Measurements from ENCODE around the gene PPFIA3. TPM values are rescaled to one million over a fixed set of nuclear protein-coding genes. Genes with fewer than 3 reads are reported as not detected.
"Not testable (repeated sequence)": the region's sequence is repeated elsewhere in the genome, so short reads cannot be mapped to it uniquely, and the experiment has no call there.

The PPFIA3 gene
- total and polyA plus RNA-seq, 9 donors = 0.55 to 6.1 (median 3.2) TPM

GRCh38 chr19:49120325-49120683 is 960 bp downstream of the PPFIA3 start:
- no peak overlapping the region for H3K27ac ChIP-seq
- no peak for DNase-seq
- H3K36me3 ChIP-seq = no peaks in the 10 kb centered on the region
- 9 to 14% (median 12%) methylated on average over 12 to 16 of the region's 16 CpGs for WGBS, 3 donors
- H3K27me3 ChIP-seq = no peaks in the 10 kb centered on the region
- intact Hi-C loops (cut with DNase I) = no loop called here
- peaks cover 14% of the 10 kb centered on the region for H3K4me1 ChIP-seq (ENCODE audit: insufficient read depth)
- no peaks in the 10 kb centered on the region for H3K9me3 ChIP-seq
- TF ChIP-seq, protein P1, sequence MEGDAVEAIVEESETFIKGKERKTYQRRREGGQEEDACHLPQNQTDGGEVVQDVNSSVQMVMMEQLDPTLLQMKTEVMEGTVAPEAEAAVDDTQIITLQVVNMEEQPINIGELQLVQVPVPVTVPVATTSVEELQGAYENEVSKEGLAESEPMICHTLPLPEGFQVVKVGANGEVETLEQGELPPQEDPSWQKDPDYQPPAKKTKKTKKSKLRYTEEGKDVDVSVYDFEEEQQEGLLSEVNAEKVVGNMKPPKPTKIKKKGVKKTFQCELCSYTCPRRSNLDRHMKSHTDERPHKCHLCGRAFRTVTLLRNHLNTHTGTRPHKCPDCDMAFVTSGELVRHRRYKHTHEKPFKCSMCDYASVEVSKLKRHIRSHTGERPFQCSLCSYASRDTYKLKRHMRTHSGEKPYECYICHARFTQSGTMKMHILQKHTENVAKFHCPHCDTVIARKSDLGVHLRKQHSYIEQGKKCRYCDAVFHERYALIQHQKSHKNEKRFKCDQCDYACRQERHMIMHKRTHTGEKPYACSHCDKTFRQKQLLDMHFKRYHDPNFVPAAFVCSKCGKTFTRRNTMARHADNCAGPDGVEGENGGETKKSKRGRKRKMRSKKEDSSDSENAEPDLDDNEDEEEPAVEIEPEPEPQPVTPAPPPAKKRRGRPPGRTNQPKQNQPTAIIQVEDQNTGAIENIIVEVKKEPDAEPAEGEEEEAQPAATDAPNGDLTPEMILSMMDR (IDR thresholded peaks at IDR 0.05) = no peak
- no peak for TF ChIP-seq EP300 (IDR thresholded peaks at IDR 0.05)
- no peak overlapping the region for H3K4me3 ChIP-seq

- Histone ChIP-seq H3K27ac (no peak overlapping the region), H3K27me3 (no peaks in the 10 kb centered on the region), H3K9me3 (no peaks in the 10 kb centered on the region), H3K36me3 (no peaks in the 10 kb centered on the region), H3K4me1 (ENCODE audit: insufficient read depth) (peaks cover 14% of the 10 kb centered on the region), H3K4me3 (no peak overlapping the region)
- intact Hi-C loops (cut with DNase I) = no loop called here
- 82 to 92% (median 86%) methylated on average over 2 of the region's 2 CpGs for WGBS, 3 donors
- no peak for TF ChIP-seq POLR2A (IDR thresholded peaks at IDR 0.05)
- TF ChIP-seq, protein P1 (IDR thresholded peaks at IDR 0.05) = no peak
- TF ChIP-seq EP300 (IDR thresholded peaks at IDR 0.05) = no peak
- no peak for DNase-seq
Measured at GRCh38 chr19:49120868-49121267, 1.5 kb downstream of the PPFIA3 start.

DNA sequence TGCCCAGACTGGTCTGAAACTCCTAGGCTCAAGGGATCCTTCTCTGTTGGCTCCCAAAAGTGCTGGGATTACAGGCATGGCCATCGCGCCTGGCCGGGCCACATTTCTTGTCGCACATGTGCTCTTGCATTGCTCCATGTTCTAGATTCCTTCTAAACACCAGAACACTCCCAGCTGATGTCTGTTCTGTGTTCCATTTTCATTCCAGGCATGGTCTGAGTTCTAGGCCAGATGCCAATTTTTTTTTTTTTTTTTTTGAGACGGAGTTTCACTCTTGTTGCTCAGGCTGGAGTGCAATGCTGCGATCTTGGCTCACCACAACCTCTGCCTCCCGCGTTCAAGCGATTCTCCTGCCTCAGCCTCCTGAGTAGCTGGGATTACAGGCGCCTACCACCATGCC is 2.5 kb downstream of the PPFIA3 start:
- H3K4me3 ChIP-seq; H3K27ac ChIP-seq; H3K36me3 ChIP-seq; intact Hi-C loops (cut with DNase I); DNase-seq; H3K27me3 ChIP-seq; H3K9me3 ChIP-seq: not testable (repeated sequence)
- 74 to 75% (median 74%) methylated on average over 10 of the region's 10 CpGs for WGBS, 3 donors
- H3K4me1 ChIP-seq (ENCODE audit: insufficient read depth) = peaks cover 14% of the 10 kb centered on the region

- WGBS, 3 donors = 85 to 87% (median 85%) methylated on average over 11 of the region's 11 CpGs
- H3K4me3 ChIP-seq; H3K36me3 ChIP-seq; intact Hi-C loops (cut with DNase I); H3K27me3 ChIP-seq; H3K9me3 ChIP-seq; DNase-seq; H3K27ac ChIP-seq: not testable (repeated sequence)
- H3K4me1 ChIP-seq (ENCODE audit: insufficient read depth) = peaks cover 13% of the 10 kb centered on the region
Measured at GRCh38 chr19:49123285-49123684, 3.9 kb downstream of the PPFIA3 start.

DNA sequence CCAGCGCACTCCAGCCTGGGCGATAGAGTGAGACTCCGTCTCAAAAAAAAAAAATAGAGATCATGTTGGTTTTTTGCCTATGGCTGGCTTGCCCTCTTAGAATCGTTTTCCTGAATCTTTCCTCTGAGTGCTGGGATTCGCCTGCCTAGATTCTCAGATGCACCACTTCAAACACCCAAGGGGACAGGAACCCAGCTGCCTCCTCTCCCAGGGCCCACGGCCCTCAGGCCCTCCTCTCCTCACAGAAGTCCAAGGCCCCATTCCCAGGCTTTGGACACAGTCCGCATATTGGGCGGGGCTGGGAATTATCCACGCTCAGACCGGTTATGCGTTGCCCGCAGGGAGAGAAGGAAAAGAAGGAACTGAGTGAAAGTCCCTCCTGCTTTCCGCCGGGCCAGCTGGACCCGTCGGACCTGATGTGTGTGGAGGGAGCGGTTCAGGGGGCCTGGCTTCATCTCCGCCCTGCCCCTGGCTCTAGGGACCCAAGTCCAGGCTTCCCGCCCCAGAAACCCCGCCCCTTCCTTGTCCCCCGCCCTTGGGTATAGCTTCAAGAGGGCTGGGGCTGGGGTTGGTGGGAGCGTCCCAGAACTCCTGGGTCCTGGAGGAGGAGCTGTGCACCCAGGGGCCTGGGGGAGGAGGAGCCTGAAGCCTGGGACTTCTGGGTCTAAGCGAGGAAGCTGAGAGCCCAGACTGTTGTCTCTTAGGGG is 5.8 kb downstream of the PPFIA3 start:
- H3K9me3 ChIP-seq = no peaks in the 10 kb centered on the region
- intact Hi-C loops (cut with DNase I) = no loop called here
- H3K4me1 ChIP-seq (ENCODE audit: insufficient read depth) = peaks cover 4% of the 10 kb centered on the region
- TF ChIP-seq, protein P1 (IDR thresholded peaks at IDR 0.05) = no peak
- no peak for TF ChIP-seq POLR2A (IDR thresholded peaks at IDR 0.05)
- no peak for TF ChIP-seq EP300 (IDR thresholded peaks at IDR 0.05)
- no peak overlapping the region for H3K27ac ChIP-seq
- H3K4me3 ChIP-seq = no peak overlapping the region
- 27 to 34% (median 31%) methylated on average over 23 of the region's 23 CpGs for WGBS, 3 donors
- no peak for DNase-seq
- no peaks in the 10 kb centered on the region for H3K27me3 ChIP-seq
- no peaks in the 10 kb centered on the region for H3K36me3 ChIP-seq
